Activated T-cell treated with anti-CD3 and anti-CD28 coated beads for 4 hours (primary cell): ENCODE results near the gene ARID1B.

Experiments
- DNase-seq: peaks from one replicate; pipeline ENCODE4 v3.0.0-alpha.2; 2020

ARID1B gene

DNA sequence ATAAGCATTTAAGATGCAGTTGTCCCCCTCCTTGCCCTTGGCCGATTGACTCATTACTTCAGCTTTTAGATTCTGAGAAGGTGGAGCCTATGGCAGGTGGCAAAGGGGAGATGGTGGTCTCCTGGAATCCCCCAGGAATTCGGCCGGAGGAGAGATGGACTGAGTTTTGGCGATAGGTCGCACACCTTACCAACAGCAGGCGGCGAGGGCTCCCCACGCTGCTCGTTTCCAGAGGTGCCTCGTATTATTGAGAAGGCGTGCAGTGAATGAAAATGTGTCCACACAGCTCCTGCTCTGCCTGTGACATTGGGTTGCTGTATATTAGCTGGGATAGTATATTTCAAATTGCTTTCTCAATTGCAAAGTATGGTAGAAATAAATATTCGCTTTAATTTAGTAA lies 224.5 kb downstream of the ARID1B start:
- DNase-seq = no peak

DNA sequence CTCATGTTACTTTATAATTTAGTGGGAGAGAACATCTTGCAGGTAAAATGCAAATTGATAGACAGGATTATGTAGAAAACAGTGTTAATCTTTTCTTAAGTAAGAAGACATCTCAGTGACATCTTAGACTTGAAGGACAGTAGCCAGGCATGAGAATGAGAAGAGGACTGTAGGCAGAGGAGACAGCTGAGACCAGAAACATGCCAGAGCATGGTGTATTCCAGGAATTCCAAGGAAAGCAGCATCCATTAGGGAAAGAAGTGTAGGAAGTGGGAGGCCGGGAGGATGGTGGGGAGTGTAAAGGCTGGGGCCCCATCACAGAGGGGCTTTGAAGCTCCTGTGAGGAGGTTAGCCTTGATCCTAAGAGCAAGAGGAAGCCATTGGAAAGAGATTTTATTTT lies 225.6 kb downstream of the ARID1B start:
- DNase-seq = no peak

DNA sequence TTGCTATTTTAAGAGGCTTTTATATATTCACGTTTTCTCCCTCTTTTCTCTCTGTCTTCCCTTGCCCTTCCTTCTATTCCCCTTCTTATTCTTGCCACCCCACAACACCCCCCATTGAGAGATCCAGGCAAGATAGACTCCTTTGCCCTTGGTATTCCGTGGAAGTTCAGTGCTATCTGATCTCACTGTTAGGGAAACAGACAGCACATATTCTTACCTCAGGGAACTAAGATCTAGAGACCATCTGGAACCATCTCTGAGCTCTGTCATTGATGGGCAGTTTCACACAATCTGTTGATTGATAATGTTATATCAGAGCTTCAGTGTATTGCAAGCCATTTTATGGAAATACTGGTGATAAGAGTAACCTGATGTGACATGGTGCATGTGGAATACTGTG lies 228.8 kb downstream of the ARID1B start:
- DNase-seq = no peak

DNA sequence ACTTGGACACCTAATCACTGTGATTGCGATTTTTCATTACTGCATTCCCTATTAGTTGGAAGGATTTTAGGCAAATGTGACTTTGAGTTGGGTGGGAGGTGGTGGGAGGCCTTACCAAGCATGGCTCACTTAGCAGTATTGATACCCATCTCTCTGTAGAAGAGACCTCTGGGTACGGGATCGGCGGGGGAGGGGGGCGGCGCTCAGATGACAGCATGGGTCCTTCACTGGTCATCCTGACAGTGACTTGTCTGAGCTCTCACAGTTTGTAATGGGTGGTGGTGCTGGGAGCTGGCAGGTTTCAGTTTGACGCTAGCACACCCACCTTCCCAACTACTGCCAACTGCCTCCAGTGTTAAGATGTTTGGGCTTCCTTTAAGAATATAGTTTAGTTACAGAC lies 231.4 kb downstream of the ARID1B start:
- DNase-seq = no peak

DNA sequence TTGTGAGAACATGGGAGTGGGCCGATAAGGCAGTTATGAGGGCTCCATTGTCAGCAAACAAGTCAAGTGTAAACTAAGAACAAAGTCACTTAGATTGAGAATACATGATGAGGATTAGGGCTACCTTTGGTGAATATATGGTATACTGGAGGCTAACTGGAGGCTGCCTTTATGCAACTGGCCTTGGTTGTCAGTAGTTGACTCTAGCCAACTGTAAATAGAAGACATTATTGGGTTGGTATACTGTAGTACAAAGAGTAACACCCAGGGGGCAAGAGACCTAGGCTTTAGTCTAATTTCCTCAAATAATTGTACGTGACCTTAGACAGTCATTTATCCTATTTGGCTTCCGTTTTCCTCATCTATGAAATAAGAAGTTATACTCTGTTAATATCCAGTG lies 235.2 kb downstream of the ARID1B start:
- DNase-seq = no peak

DNA sequence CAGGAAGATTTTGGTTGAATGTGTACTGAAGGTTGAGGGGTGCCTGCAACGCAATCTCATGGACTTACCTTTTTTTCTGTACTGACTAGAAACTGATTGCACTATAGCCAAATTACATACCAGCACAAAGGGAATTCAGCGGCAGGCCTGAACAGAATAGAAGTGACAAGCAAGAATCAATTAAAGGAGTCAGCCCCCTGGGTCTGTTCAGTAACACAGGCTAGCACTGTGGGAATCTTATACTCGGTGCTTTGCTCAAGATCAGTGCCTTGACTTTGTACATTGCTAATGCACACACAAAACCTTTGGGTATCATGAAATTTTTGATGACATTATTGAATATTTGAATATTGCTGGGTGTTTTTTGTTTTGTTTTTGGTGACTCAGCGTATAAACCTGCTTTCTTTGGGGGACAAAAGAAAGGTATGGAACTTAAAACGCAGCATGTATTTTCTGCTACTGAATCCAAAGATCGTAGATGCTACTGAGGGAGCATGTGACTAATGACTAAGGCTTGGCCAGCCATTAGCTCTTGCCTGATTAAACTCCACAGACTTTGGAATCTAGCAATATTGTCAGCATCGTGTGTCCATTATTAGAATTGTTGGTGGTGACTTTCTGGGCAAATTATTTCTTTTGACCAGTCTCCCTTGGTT lies 236.6 kb downstream of the ARID1B start:
- DNase-seq = no peak

DNA sequence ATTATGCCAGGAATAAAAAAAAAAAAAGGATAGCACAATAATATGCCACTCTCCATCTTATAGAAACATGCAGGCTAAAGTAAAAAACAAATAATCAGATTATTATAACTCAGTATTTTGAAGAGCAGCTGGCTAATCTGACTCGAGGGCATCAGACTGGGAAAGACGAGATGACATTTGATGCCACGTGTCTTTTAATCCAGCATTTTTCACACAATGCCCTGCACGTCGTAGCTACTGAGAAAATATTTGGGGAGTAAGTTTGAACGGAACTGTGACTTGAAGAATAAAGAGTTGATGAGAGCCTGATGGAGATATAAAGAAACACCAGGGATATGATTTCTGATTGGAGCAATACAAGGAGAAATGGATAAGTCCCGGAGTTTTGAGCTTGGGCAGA lies 237.7 kb downstream of the ARID1B start:
- no peak for DNase-seq

DNA sequence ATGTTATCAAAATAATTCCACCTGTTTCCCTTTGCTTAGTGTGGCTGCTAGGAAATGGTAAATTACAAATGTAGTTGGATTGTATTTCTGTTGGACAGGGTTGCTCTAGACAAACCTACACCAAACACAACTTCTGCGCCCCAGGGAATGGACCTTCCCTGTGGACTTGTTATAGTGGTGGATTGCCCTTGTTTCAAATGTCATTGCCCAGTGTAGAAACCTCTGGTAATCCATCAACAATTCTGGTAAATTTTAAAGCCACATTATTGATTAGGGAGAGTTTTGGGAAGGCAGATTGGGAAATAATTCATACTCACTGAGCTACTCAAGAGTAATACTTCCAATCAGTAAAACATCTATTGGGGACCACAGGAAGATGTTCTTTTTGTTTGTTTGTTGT lies 239.8 kb downstream of the ARID1B start:
- no peak for DNase-seq

DNA sequence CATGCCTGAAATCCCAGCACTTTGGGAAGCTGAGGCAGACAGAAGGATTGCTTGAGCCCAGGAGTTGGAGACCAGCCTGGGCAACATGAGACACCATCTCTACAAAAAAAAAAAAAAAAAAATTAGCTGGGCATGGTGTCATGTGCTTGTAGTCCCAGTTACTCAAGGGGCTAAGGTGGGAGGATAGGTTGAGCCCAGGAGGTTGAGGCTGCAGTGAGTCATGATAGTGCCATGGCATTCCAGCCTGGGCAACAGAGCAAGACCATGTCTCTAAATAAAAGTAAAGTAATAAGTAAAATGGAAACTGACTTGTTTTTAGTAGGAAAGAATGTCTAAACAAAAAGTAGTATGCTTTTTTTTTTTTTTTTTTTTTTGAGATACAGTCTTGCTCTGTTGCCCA lies 240.7 kb downstream of the ARID1B start:
- DNase-seq = no peak

DNA sequence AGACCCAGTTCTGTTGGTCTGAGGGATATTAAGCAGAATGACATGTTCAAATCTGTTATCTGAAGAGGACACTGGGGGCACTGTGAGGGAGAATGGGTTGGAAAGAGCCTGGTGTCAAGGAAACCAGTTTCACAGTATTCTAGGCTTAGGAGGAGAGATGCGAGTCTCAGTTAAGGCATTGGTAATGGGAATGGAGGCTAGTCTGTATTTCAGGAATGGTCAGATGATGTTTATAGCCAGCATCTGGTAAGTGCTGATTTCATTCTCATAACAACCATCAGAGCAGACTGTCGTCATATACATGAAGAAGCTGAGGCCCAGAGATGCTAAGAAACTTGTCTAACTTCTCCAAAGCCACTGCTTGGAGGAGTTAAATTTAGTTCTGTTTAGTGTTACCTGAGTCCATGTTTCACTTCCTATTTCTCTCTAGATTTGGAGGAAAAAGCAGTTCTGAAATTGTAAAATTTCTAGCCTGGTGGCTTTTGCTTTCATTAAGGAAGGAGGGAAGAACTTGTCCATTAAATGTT lies 242.0 kb downstream of the ARID1B start:
- DNase-seq = no peak

DNA sequence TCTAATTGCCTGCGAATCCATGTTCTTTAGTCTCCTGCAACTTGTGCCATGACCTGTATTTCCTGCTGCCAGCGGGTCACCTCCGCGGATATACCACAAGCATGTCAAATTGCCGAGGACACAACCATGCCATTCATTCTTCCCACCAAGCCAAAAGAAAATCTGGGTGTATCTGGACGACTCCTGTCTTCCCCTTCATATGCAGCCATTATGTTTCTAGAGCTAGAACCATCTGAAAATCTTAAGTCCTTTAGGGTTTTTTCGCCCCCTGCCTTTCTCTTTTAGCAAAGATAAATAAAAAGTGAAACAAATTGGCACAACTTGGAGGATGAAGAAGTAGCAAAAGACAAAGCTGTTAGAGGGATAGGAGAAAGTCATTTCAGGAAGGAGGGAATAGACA lies 242.6 kb downstream of the ARID1B start:
- DNase-seq = no peak

DNA sequence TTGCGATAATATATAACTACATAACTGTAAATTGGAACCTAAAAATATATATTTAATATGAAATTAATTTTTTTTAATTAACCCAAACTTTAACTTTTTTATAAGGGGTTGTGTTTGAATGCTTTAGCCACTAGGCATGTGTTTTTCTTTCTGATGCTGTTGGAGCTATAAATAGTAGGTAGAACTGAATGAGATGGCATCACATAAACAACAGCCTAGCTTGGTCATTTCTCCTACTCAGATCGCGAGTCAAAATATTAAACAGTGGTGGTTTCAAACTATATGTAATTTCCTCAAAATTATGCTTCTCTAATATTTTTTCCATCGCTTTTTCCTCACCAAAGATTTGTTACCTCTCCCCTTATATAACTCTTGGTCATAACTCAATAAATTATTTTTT lies 243.2 kb downstream of the ARID1B start:
- no peak for DNase-seq

DNA sequence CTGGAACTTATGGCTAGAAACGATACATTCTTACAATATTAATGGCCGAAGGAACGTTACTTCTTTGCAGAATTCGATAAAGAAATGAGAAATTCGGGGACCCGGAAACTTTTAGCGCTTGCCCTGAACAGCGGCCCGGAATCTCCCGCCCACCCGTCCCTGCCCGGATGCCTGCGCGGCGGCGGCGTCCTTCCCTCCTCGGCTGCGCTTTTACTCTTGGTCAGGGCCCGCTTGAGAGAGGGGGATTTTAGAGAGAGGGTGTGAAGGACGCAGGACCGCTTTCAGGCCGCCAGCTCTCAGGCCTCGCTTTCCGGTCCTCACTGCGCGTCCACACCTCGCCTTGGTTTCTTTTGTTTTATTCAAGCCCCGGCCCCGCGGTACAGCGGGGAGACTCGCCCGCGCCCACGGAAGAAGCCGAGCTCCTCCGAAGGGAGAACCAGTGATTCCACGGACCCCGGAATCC lies 243.7 kb downstream of the ARID1B start:
- peak; percentile 37 for DNase-seq

DNA sequence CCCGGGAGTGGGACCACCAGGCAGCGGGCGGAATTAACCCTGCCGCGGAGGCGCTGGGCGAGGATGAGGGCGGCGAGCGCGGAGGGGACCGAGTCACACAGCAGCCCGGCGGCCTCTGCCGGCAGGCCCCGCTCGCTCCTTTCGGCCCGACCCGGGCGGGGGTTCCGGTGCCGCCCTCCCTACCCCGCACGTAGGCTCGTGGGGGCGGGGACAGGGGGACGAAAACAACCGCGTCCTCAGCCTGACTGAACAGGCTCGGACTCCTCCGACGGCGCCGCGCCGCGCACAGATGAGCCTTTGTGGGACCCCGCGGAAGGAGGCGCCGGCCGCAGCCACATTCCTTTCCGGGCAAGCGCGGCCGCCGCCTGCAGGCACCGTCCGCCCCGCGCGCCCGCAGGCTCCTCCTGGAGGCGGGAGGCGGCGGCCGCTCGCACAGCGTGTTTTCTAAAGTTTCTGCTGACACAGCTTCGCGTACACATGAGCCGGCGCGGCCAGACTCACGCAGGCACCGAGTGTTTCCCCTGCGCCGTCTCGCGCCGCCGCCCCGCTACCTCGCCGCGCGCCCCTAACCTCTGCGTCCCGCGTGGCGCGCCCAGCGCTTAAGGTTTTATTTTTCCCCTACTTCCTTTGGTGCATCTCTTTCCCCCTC lies 244.3 kb downstream of the ARID1B start:
- DNase-seq = peak; percentile 81

DNA sequence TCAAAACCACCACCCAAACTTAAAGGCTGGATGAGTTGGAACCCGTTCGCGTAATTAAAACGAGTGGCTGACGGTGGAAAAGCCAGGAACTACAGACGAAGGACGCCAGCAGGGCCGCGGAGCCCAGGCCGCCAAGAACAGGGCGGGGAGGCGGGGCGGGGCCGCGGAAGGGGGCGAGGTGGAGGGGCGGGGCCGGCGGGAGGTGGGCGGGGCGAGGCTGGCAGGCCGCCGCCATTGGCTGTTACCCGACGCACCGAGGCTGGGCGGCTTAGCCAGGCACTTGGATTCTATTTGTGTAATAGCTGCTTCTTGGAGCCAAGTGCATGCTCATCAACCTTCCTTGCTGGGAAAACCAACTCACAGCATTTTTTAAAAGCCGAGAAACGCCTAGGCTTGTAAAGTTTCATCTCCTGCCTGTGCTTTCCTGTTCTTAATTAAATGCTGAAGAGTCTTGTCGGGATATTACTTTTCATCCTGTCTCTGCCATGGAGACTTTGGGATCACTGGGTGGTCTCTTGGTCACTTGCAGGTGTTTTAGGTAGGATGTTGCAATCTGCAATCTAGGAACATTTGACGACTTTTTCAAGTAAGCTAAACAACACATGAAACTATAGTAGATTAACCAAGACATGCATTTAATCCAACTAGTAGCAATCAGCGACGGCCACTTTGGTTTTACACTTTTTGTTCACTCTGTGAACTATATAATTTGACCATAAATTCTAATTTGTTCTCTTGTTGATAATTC lies 245.0 kb downstream of the ARID1B start:
- DNase-seq = peak; percentile 74

DNA sequence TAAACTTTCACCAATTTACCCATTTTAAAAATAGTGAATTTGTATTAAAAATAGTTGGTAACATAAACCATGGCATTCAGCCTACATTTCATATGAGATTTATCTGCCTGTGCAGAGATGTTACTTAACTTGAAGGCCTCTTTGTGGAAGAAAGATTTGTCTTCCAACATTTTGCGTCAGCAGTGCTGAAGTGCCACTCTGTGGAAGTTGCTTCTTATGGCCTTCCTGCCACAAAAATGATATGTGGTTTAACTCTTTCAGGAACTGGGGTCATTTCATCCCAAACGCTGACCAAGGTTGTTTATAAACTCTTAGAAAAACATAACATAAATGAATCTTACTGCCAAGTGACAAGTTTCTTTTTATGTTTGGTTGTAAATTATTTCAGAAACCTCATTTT lies 246.8 kb downstream of the ARID1B start:
- DNase-seq = no peak

DNA sequence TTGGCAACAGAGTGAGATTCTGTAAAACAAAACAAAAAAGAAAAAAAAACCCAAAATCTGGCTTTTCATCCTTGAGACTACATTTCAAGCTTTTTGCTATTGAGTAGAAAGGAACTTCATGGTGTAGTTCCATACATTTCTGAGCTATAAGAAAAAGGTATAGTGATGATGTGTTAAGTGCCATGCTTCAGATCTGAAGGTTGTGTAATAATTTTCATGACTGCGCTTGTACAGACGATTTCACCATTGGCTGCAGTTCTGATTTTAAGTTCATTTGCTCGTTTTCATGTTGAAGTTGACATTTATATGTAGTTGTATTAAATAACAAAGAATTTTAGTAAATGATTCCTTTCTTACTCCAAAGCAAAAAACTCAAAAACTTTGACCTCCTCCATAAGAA lies 247.6 kb downstream of the ARID1B start:
- no peak for DNase-seq

DNA sequence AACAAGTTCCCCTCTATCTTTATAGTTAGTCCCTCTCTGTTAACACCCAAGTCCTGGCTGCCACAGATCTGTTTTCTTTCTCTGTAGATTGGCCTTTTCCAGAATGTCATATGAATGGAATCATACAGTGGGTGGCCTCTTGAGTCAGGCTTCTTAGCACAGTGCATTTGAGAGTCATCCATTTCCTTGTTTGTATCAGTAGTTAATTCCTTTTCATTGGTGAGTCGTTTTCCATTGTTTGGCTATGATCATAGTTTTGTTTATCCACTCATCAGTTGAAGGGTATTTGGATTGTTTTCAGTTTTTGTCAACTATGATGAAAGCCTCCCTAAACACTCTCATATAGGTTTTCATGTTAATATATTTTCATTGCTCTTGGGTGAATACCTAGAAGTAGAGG lies 248.3 kb downstream of the ARID1B start:
- DNase-seq = no peak

DNA sequence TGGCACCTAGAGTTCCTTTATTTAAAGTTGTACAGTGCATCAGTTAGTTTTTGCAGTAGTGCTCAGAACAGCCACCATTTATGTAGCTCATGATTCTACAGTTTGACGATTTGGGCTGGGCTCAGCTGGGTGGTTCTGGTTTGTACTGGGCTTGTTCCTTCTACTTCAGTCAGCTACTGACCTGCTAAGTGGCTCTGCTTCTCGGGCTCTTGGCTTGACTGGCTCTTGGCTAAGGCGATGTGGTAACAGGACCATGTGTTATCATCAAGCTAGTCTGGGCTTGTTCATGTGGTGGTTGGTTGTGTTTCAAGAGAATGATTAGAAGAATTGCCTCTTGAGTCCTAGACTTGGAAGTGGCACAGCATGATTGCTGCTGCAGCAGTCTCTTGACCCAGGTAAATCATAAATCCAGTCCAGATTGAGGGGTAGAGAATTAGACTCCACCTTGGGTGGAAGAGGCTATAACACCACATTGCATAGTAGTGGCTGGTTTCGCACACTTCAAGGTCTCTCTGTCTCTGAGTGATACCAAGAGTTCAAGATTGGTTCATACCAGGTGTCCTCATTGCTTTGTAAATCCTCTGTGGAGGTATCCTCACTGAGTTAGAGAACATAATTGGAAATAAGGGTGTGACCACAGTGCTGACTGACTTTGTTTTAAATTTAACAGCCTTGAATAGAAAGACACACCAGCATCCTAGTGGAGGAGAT lies 253.0 kb downstream of the ARID1B start:
- no peak for DNase-seq

DNA sequence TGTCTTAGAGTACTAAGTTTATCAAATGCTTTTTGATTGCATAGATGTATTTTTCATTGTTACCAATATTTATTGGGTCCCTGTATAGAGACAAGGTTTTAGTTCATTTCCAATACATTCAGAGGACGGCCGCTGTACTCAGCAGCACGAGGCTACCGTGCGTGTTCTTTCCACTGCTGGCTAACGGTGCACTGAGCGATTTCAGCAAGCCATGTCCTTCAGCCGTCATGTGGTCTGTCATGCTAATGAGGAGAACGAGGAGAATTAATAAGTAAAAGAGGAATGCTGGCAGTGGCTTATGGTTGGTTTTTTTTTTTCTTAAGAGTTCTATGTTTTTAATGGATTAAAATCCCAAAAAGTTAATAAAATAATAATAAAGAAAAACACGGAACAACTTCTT lies 253.6 kb downstream of the ARID1B start:
- no peak for DNase-seq

DNA sequence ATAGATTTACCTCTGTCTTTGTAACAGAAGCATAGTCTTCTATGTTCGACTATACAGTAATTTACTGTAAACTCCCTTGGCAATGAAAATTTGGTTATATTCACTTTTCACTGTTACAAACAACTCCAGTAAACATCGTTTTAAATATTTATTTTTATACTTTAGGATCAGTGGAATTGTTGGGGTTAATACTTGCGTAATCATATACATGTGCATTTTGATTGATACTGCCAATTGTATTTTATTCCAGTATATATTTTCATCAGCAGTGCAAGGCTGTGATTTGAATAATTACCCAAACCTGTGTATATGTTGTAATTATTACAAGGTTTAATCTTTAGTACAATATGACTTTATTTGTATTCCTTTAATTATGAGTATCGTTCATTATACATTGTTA lies 255.7 kb downstream of the ARID1B start:
- DNase-seq = no peak

DNA sequence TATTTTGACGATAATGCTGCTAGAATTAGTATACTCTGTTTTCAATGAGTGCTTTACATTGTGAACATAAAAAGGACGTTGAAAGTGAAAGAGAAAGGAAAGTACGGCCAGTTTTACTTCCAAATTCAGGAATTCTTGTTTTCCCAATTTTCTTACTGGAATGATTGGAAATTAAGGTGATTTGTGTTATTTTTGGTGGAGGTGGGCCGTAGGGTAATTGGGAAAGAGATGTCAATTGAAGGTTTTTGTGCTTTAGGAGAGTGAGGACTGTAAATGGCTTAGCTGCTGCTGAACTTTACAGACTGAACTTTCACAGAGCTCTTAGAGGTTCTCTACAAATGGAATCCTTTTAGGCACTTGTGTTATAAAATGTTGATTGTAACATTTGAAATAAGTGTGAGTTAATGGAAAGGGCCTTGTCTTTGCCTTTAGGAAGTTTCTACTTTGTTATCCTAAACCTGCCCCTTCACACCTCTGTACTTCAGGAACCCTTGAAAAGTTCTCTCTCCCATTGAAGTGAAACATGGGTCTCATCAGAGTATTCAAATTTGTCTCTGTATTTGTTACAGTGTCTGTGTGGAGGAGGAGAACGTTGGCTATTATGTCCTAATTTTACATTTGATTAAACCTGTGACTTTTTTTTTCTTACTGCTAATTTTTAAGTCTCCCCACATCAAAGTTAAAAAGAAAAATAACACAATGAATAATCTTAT lies 256.4 kb downstream of the ARID1B start:
- no peak for DNase-seq
